ENCODE measurements around the gene LRRC27. TPM values are rescaled to one million over a fixed set of nuclear protein-coding genes. Genes with fewer than 3 reads are reported as not detected.
"Not testable (repeated sequence)": the region's sequence is repeated elsewhere in the genome, so short reads cannot be mapped to it uniquely, and the experiment has no call there.

LRRC27 gene
- total RNA-seq, 1 donor from 2014 or later, result 3.9 TPM

GRCh38 chr10:132314881-132315280 lies 17.1 kb upstream of the LRRC27 start:
- ATAC-seq, result not testable (repeated sequence)

- ATAC-seq, result no peak
Observed at GRCh38 chr10:132316133-132316532, 15.9 kb upstream of the LRRC27 start.

GRCh38 chr10:132317477-132317876 lies 14.5 kb upstream of the LRRC27 start:
- not testable (repeated sequence) for ATAC-seq

- ATAC-seq, result peak; percentile 92
Observed at GRCh38 chr10:132319853-132320653, 11.9 kb upstream of the LRRC27 start.

- no peak for ATAC-seq
Observed at GRCh38 chr10:132320654-132321469, 11.1 kb upstream of the LRRC27 start.

GRCh38 chr10:132321726-132322125 lies 10.3 kb upstream of the LRRC27 start:
- no peak for ATAC-seq

- ATAC-seq, result no peak
Observed at GRCh38 chr10:132322586-132323048, 9.4 kb upstream of the LRRC27 start.

GRCh38 chr10:132324186-132324585 lies 7.8 kb upstream of the LRRC27 start:
- ATAC-seq, result no peak

GRCh38 chr10:132326344-132326889 lies 5.6 kb upstream of the LRRC27 start:
- ATAC-seq, result no peak

- ATAC-seq, result no peak
Observed at GRCh38 chr10:132326925-132327324, 5.1 kb upstream of the LRRC27 start.

GRCh38 chr10:132328106-132328505 lies 3.9 kb upstream of the LRRC27 start:
- no peak for ATAC-seq

- no peak for ATAC-seq
Observed at GRCh38 chr10:132328738-132329137, 3.3 kb upstream of the LRRC27 start.

- ATAC-seq, result no peak
Observed at GRCh38 chr10:132329565-132330485, 2.2 kb upstream of the LRRC27 start.

- ATAC-seq, result no peak
Observed at GRCh38 chr10:132330486-132330833, 1.5 kb upstream of the LRRC27 start.

- peak; percentile 27 for ATAC-seq
Observed at GRCh38 chr10:132332433-132332754, 401 bp downstream of the LRRC27 start.

- ATAC-seq, result no peak
Observed at GRCh38 chr10:132333386-132333785, 1.4 kb downstream of the LRRC27 start.

GRCh38 chr10:132334631-132335188 lies 2.7 kb downstream of the LRRC27 start:
- ATAC-seq, result no peak

- no peak for ATAC-seq
Observed at GRCh38 chr10:132335189-132336063, 3.4 kb downstream of the LRRC27 start.

GRCh38 chr10:132336064-132336746 lies 4.2 kb downstream of the LRRC27 start:
- no peak for ATAC-seq

GRCh38 chr10:132336919-132337407 lies 5.0 kb downstream of the LRRC27 start:
- ATAC-seq, result no peak

Data from esophagus mucosa (tissue), 1 donor.